B cell (primary cell): ENCODE data around the gene FMN1. TPM values are rescaled to one million over a fixed set of nuclear protein-coding genes. Genes with fewer than 3 reads are reported as not detected.

Source experiments
- ATAC-seq: fragments of 200-7000 bp; cut with Tn5 transposase; one replicate; pipeline ENCODE4 v1.10.0; 2021; ENCODE audit warnings: low read depth, mild to moderate bottlenecking, moderate number of reproducible peaks, moderate library complexity
- CTCF ChIA-PET: fragments of 350-600 bp; sonication (Branson Sonifier 250); formaldehyde crosslinking; loops from one replicate; lab custom pipeline; 2021; ENCODE audit warnings: antibody characterized with exemption, inconsistent platforms; lab: Charles Lee
- POLR2A ChIA-PET: fragments of 350-600 bp; sonication (Branson Sonifier 250); formaldehyde crosslinking; loops from one replicate; lab custom pipeline; 2021; ENCODE audit warnings: antibody characterized with exemption; lab: Charles Lee
- DNase-seq: peaks from one replicate; pipeline ENCODE4 v3.0.0; 2013
- H2AFZ ChIP-seq: 2 replicates; pipeline ENCODE4 v1.6.1; 2012; ENCODE audit warnings: mild to moderate bottlenecking, low read depth, low read length; ENCODE audit not compliant: insufficient read depth, poor library complexity, severe bottlenecking
- H3K27ac ChIP-seq, 2 donors: 1 replicate in 1 of 2; 2 replicates in 1 of 2; pipeline ENCODE4 v1.5.1; 2012 to 2013; ENCODE audit warnings: low read length in 2 of 2, mild to moderate bottlenecking in 2 of 2, moderate library complexity in 1 of 2
- H3K27me3 ChIP-seq, 4 experiments: fragments of 200-600 bp in 1 of 4; sonication (generic) in 1 of 4; replicated peaks in 1 of 4; 1 replicate in 2 of 4; 2 replicates in 2 of 4; pipeline versions ENCODE4 v1.6.1 to v1.7.0; 2013 to 2016; ENCODE audit warnings: low read length in 3 of 4, mild to moderate bottlenecking in 2 of 4, mixed read lengths in 1 of 4, moderate library complexity in 1 of 4; ENCODE audit not compliant: insufficient read depth in 4 of 4, control insufficient read depth in 3 of 4; ENCODE audit errors: control extremely low read depth in 1 of 4
- H3K36me3 ChIP-seq, 2 experiments: replicated peaks in 1 of 2; 1 replicate in 1 of 2; 2 replicates in 1 of 2; pipeline versions ENCODE4 v1.6.1 to v1.7.1; 2013; ENCODE audit warnings: low read length in 1 of 2; ENCODE audit not compliant: insufficient read depth in 2 of 2, control insufficient read depth in 1 of 2; ENCODE audit errors: control extremely low read depth in 1 of 2, extremely low read depth in 1 of 2
- H3K4me1 ChIP-seq, 2 donors: fragments of 200-600 bp in 1 of 2; sonication (generic) in 1 of 2; 1 replicate in 1 of 2; 2 replicates in 1 of 2; pipeline versions ENCODE4 v1.5.1 to v1.6.1; 2013 to 2017; ENCODE audit warnings: low read length in 2 of 2; ENCODE audit not compliant: control insufficient read depth in 2 of 2, insufficient read depth in 2 of 2
- H3K4me2 ChIP-seq: replicated peaks from 2 replicates; pipeline ENCODE3; 2012; ENCODE audit warnings: mild to moderate bottlenecking, low read depth, low read length; ENCODE audit not compliant: poor library complexity, severe bottlenecking
- H3K4me3 ChIP-seq, 5 experiments: fragments of 200-600 bp in 1 of 5; sonication (generic) in 1 of 5; 1 replicate in 3 of 5; 2 replicates in 2 of 5; pipeline versions ENCODE4 v1.5.1 to v1.7.0; 2011 to 2016; ENCODE audit warnings: low read length in 4 of 5, mild to moderate bottlenecking in 4 of 5, low read depth in 2 of 5, control low read depth in 1 of 5, moderate library complexity in 1 of 5; ENCODE audit not compliant: insufficient read depth in 1 of 5; ENCODE audit errors: control extremely low read depth in 1 of 5, extremely low read depth in 1 of 5
- H3K79me2 ChIP-seq: fragments of 200-600 bp; sonication (generic); one replicate; pipeline ENCODE4 v1.6.0; 2016; ENCODE audit warnings: low read length; ENCODE audit not compliant: control insufficient read depth, insufficient read depth
- H3K9ac ChIP-seq: fragments of 200-600 bp; sonication (generic); 2 replicates; pipeline ENCODE4 v1.6.1; 2017; ENCODE audit warnings: mild to moderate bottlenecking, low read length, moderate library complexity
- H3K9me3 ChIP-seq, 3 donors: one replicate each; pipeline versions ENCODE4 v1.6.1 to v1.7.1; 2013; ENCODE audit warnings: low read length in 2 of 3; ENCODE audit not compliant: control insufficient read depth in 2 of 3, insufficient read depth in 1 of 3; ENCODE audit errors: control extremely low read depth in 1 of 3
- H4K20me1 ChIP-seq: 2 replicates; pipeline ENCODE4 v1.6.0; 2012; ENCODE audit warnings: mild to moderate bottlenecking, low read length; ENCODE audit not compliant: insufficient read depth, control insufficient read depth, poor library complexity, severe bottlenecking
- H3K27ac Mint-ChIP-seq: one replicate; pipeline ENCODE4 v1.8.0; 2021; ENCODE audit warnings: mixed read lengths
- H3K27me3 Mint-ChIP-seq: one replicate; pipeline ENCODE4 v1.8.0; 2021; ENCODE audit warnings: mixed read lengths
- H3K4me1 Mint-ChIP-seq: one replicate; pipeline ENCODE4 v1.8.0; 2021; ENCODE audit warnings: mixed read lengths
- H3K4me3 Mint-ChIP-seq: one replicate; pipeline ENCODE4 v1.8.0; 2021; ENCODE audit warnings: mixed read lengths
- H3K9me3 Mint-ChIP-seq: one replicate; pipeline ENCODE4 v1.8.0; 2022; ENCODE audit warnings: mixed read lengths; ENCODE audit not compliant: insufficient read depth
- EZH2 ChIP-seq: IDR thresholded peaks from 2 replicates; pipeline ENCODE4 v1.6.1; 2012; ENCODE audit warnings: borderline replicate concordance, low read depth, mild to moderate bottlenecking, moderate library complexity, low read length; ENCODE audit not compliant: insufficient read depth, poor library complexity, severe bottlenecking
- WGBS: methylation state at CpG from one replicate; pipeline ENCODE4 v1.1.5; 2013; ENCODE audit warnings: missing lambda C conversion rate; ENCODE audit not compliant: insufficient coverage; 5-methylcytosine and 5-hydroxymethylcytosine counted together
- intact Hi-C: fragments of 100-400 bp; cut with micrococcal nuclease; formaldehyde crosslinking; loops from one replicate; pipeline ENCODE4 v1.10.0; 2022
- polyA plus RNA-seq: library from polyadenylated mRNA; depleted of rRNA; stranded (reverse); fragments of >200 nt; gene quantifications from 2 replicates; pipeline ENCODE4 v1.2.3, GENCODE V29; 2012
- total RNA-seq, 2 donors: library from RNA; stranded (reverse); fragments of 120-200 nt in 1 of 2; gene quantifications; 1 replicate in 1 of 2; 2 replicates in 1 of 2; pipeline versions ENCODE4 v1.2.3 to v1.2.4, GENCODE V29; 2013 to 2022
- TF ChIP-seq, protein P1 (sequence below): fragments of 200-600 bp; IDR thresholded peaks from one replicate; pipeline ENCODE4 v1.8.0; 2022; ENCODE audit warnings: antibody characterized with exemption, mild to moderate bottlenecking

FMN1 gene
- total and polyA plus RNA-seq, 2 donors (not counting 1 experiment from before 2014, with no cell fraction given) = 0.21 to 0.96 TPM

DNA sequence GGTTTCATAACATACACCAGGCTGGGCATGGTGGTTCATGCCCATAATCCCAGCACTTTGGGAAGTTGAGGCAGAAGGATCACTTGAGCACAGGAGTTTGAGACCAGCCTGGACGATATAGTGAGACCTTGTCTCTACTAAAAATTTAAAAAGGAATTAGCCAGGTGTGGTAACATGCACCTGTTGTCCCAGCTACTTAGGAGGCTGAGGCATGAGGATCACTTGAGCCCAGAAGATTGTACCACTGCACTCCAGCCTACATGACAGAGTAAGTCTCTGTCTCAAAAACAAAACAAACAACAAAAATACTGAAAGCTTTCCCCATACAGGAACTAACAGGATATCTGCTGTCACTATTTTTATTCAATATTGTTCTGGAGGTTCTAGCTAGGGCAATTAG is 455.8 kb downstream of the FMN1 start:
- Mint-ChIP-seq H3K4me3 (no peak overlapping the region), H3K27ac (no peak overlapping the region), H3K9me3 (peaks cover 2% of the 10 kb centered on the region), H3K4me1 (no peaks in the 10 kb centered on the region), H3K27me3 (peaks cover 23% of the 10 kb centered on the region)
- peaks cover 0 to 8% (median 0%) of the 10 kb centered on the region in 4 experiments for H3K27me3 ChIP-seq
- no peak overlapping the region for H2AFZ ChIP-seq
- H3K4me3 ChIP-seq = no peak overlapping the region
- H3K4me2 ChIP-seq = no peak overlapping the region
- H3K4me1 ChIP-seq = no peaks in the 10 kb centered on the region
- H3K9ac ChIP-seq = no peak overlapping the region
- peaks cover 0 to 3% (median 0%) of the 10 kb centered on the region in 3 donors for H3K9me3 ChIP-seq
- H3K36me3 ChIP-seq = no peaks in the 10 kb centered on the region
- DNase-seq (no peak), ATAC-seq (no peak)
- no peaks in the 10 kb centered on the region for H3K79me2 ChIP-seq
- H3K27ac ChIP-seq = no peak overlapping the region
- TF ChIP-seq, protein P1, sequence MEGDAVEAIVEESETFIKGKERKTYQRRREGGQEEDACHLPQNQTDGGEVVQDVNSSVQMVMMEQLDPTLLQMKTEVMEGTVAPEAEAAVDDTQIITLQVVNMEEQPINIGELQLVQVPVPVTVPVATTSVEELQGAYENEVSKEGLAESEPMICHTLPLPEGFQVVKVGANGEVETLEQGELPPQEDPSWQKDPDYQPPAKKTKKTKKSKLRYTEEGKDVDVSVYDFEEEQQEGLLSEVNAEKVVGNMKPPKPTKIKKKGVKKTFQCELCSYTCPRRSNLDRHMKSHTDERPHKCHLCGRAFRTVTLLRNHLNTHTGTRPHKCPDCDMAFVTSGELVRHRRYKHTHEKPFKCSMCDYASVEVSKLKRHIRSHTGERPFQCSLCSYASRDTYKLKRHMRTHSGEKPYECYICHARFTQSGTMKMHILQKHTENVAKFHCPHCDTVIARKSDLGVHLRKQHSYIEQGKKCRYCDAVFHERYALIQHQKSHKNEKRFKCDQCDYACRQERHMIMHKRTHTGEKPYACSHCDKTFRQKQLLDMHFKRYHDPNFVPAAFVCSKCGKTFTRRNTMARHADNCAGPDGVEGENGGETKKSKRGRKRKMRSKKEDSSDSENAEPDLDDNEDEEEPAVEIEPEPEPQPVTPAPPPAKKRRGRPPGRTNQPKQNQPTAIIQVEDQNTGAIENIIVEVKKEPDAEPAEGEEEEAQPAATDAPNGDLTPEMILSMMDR = no peak
- TF ChIP-seq EZH2 = no peak
- intact Hi-C loops = no loop called here
- WGBS = 100% methylated on average over 1 of the region's 1 CpG
- ChIA-PET CTCF (no interaction called here), POLR2A (no interaction called here)
- H4K20me1 ChIP-seq = no peaks in the 10 kb centered on the region

GRCh38 chr15:32737304-32737703 is 457.2 kb downstream of the FMN1 start:
- intact Hi-C loops = no loop called here
- Mint-ChIP-seq H3K9me3 (peaks cover 2% of the 10 kb centered on the region), H3K4me3 (no peak overlapping the region), H3K4me1 (no peaks in the 10 kb centered on the region), H3K27me3 (peaks cover 28% of the 10 kb centered on the region), H3K27ac (no peak overlapping the region)
- Histone ChIP-seq H3K9me3 (peaks cover 0 to 3% (median 0%) of the 10 kb centered on the region in 3 donors), H3K4me2 (no peak overlapping the region), H2AFZ (no peak overlapping the region), H3K27ac (no peak overlapping the region), H3K9ac (no peak overlapping the region), H3K4me1 (no peaks in the 10 kb centered on the region), H3K4me3 (no peak overlapping the region), H3K27me3 (peaks cover 0 to 8% (median 1%) of the 10 kb centered on the region in 4 experiments), H3K36me3 (no peaks in the 10 kb centered on the region), H3K79me2 (no peaks in the 10 kb centered on the region), H4K20me1 (no peaks in the 10 kb centered on the region)
- WGBS = no CpG with 5 or more reads among the region's 4 CpGs
- DNase-seq = no peak
- TF ChIP-seq, protein P1 = no peak
- TF ChIP-seq EZH2 = no peak
- ChIA-PET CTCF (no interaction called here), POLR2A (no interaction called here)
- ATAC-seq = no peak
